Stomach smooth muscle (tissue), 2 donors: Measurements from ENCODE around the gene ZNF280A.

ENCODE experiments used
- H3K27ac ChIP-seq: one replicate; pipeline ENCODE4 v1.7.0; 2013; ENCODE audit warnings: mild to moderate bottlenecking, low read length, inconsistent platforms
- H3K27me3 ChIP-seq, 2 donors: one replicate each; pipeline ENCODE4 v1.7.0; 2013; ENCODE audit warnings: low read length in 2 of 2; ENCODE audit not compliant: insufficient read depth in 2 of 2, control insufficient read depth in 1 of 2
- H3K36me3 ChIP-seq, 2 donors: one replicate each; pipeline ENCODE4 v1.7.0; 2013; ENCODE audit warnings: low read length in 2 of 2; ENCODE audit not compliant: control insufficient read depth in 2 of 2, insufficient read depth in 2 of 2
- H3K4me1 ChIP-seq: one replicate; pipeline ENCODE4 v1.7.0; 2013; ENCODE audit warnings: low read length; ENCODE audit not compliant: control insufficient read depth, insufficient read depth
- H3K4me3 ChIP-seq, 2 donors: one replicate each; pipeline ENCODE4 v1.7.0; 2013; ENCODE audit warnings: low read length in 2 of 2
- H3K9ac ChIP-seq, 2 donors: one replicate each; pipeline ENCODE4 v1.7.0; 2013; ENCODE audit warnings: low read length in 2 of 2, mild to moderate bottlenecking in 1 of 2
- H3K9me3 ChIP-seq, 2 donors: one replicate each; pipeline ENCODE4 v1.7.0; 2013; ENCODE audit warnings: low read length in 2 of 2; ENCODE audit not compliant: control insufficient read depth in 2 of 2
- donor health status: healthy.
- donor health status: Pancreatic carcinoma.

The ZNF280A gene

GRCh38 chr22:22553735-22554586 is 33.9 kb upstream of the ZNF280A start:
- Histone ChIP-seq H3K27ac (no peak overlapping the region), H3K27me3 (no peaks in the 10 kb centered on the region), H3K4me3 (no peak overlapping the region), H3K9me3 (no peaks in the 10 kb centered on the region), H3K4me1 (no peaks in the 10 kb centered on the region), H3K36me3 (no peaks in the 10 kb centered on the region), H3K9ac (no peak overlapping the region)

- no peak overlapping the region for H3K27ac ChIP-seq
- no peaks in the 10 kb centered on the region for H3K4me1 ChIP-seq
- H3K9ac ChIP-seq: no peak overlapping the region
- H3K9me3 ChIP-seq: no peaks in the 10 kb centered on the region
- no peaks in the 10 kb centered on the region for H3K36me3 ChIP-seq
- H3K4me3 ChIP-seq: no peak overlapping the region
- no peaks in the 10 kb centered on the region for H3K27me3 ChIP-seq
These were observed 33.1 kb upstream of the ZNF280A start for GRCh38 chr22:22553141-22553540.

GRCh38 chr22:22552630-22553029 is 32.6 kb upstream of the ZNF280A start:
- Histone ChIP-seq H3K9me3 (no peaks in the 10 kb centered on the region), H3K4me3 (no peak overlapping the region), H3K9ac (no peak overlapping the region), H3K27ac (no peak overlapping the region), H3K36me3 (no peaks in the 10 kb centered on the region), H3K4me1 (no peaks in the 10 kb centered on the region), H3K27me3 (no peaks in the 10 kb centered on the region)

GRCh38 chr22:22550789-22551434 is 30.8 kb upstream of the ZNF280A start:
- Histone ChIP-seq H3K4me3 (no peak overlapping the region), H3K9ac (no peak overlapping the region), H3K9me3 (no peaks in the 10 kb centered on the region), H3K27me3 (no peaks in the 10 kb centered on the region), H3K27ac (no peak overlapping the region), H3K4me1 (no peaks in the 10 kb centered on the region), H3K36me3 (no peaks in the 10 kb centered on the region)

- no peak overlapping the region for H3K27ac ChIP-seq
- H3K9me3 ChIP-seq: no peaks in the 10 kb centered on the region
- H3K4me3 ChIP-seq: no peak overlapping the region
- no peaks in the 10 kb centered on the region for H3K36me3 ChIP-seq
- no peaks in the 10 kb centered on the region for H3K27me3 ChIP-seq
- no peaks in the 10 kb centered on the region for H3K4me1 ChIP-seq
- H3K9ac ChIP-seq: no peak overlapping the region
These were observed 28.8 kb upstream of the ZNF280A start for GRCh38 chr22:22548910-22549309.

- Histone ChIP-seq H3K36me3 (no peaks in the 10 kb centered on the region), H3K27me3 (no peaks in the 10 kb centered on the region), H3K4me1 (no peaks in the 10 kb centered on the region), H3K9ac (no peak overlapping the region), H3K9me3 (no peaks in the 10 kb centered on the region), H3K27ac (no peak overlapping the region), H3K4me3 (no peak overlapping the region)
These were observed 28.2 kb upstream of the ZNF280A start for GRCh38 chr22:22548317-22548716.

- H3K9me3 ChIP-seq: no peaks in the 10 kb centered on the region
- no peak overlapping the region for H3K9ac ChIP-seq
- H3K4me1 ChIP-seq: no peaks in the 10 kb centered on the region
- H3K4me3 ChIP-seq: no peak overlapping the region
- H3K27me3 ChIP-seq: no peaks in the 10 kb centered on the region
- no peaks in the 10 kb centered on the region for H3K36me3 ChIP-seq
- H3K27ac ChIP-seq: no peak overlapping the region
These were observed 27.7 kb upstream of the ZNF280A start for GRCh38 chr22:22547692-22548300.

- Histone ChIP-seq H3K27ac (no peak overlapping the region), H3K27me3 (no peaks in the 10 kb centered on the region), H3K9ac (no peak overlapping the region), H3K36me3 (no peaks in the 10 kb centered on the region), H3K4me3 (no peak overlapping the region), H3K4me1 (no peaks in the 10 kb centered on the region), H3K9me3 (no peaks in the 10 kb centered on the region)
These were observed 27.2 kb upstream of the ZNF280A start for GRCh38 chr22:22547226-22547625.

GRCh38 chr22:22546490-22546889 is 26.4 kb upstream of the ZNF280A start:
- H3K4me3 ChIP-seq: no peak overlapping the region
- no peaks in the 10 kb centered on the region for H3K36me3 ChIP-seq
- no peak overlapping the region for H3K27ac ChIP-seq
- H3K4me1 ChIP-seq: no peaks in the 10 kb centered on the region
- no peaks in the 10 kb centered on the region for H3K27me3 ChIP-seq
- no peaks in the 10 kb centered on the region for H3K9me3 ChIP-seq
- H3K9ac ChIP-seq: no peak overlapping the region

GRCh38 chr22:22545084-22545483 is 25.0 kb upstream of the ZNF280A start:
- no peak overlapping the region for H3K9ac ChIP-seq
- H3K4me3 ChIP-seq: no peak overlapping the region
- no peaks in the 10 kb centered on the region for H3K27me3 ChIP-seq

More at GRCh38 chr22:22545084-22545483, 25.0 kb upstream of the ZNF280A start:
- Histone ChIP-seq H3K9me3 (peaks cover 0 to 1% of the 10 kb centered on the region in 2 donors), H3K27ac (no peak overlapping the region), H3K4me1 (no peaks in the 10 kb centered on the region), H3K36me3 (no peaks in the 10 kb centered on the region)
